Activated CD4-positive, alpha-beta T cell treated with anti-CD3 and anti-CD28 coated beads, Interleukin-2, amount 50 U/mL, for 48 hours (primary cell): Measurements from ENCODE around the gene CHI3L1.

ENCODE experiments used
- DNase-seq, 2 experiments: peaks; one replicate each; pipeline ENCODE4 v3.0.0-alpha.2; 2020

CHI3L1 gene

GRCh38 chr1:203167913-203168200 lies 18.6 kb downstream of the CHI3L1 start:
- DNase-seq: no peak

- DNase-seq: no peak
These were observed 19.2 kb downstream of the CHI3L1 start for GRCh38 chr1:203167026-203167912.

GRCh38 chr1:203166192-203166940 lies 20.1 kb downstream of the CHI3L1 start:
- no peak for DNase-seq

- no peak for DNase-seq
These were observed 20.7 kb downstream of the CHI3L1 start for GRCh38 chr1:203165800-203166161.

- DNase-seq: no peak
These were observed 21.3 kb downstream of the CHI3L1 start for GRCh38 chr1:203165101-203165799.

GRCh38 chr1:203163891-203164635 lies 22.4 kb downstream of the CHI3L1 start:
- DNase-seq: no peak

GRCh38 chr1:203162403-203162802 lies 24.1 kb downstream of the CHI3L1 start:
- DNase-seq: no peak

- DNase-seq: no peak
These were observed 24.8 kb downstream of the CHI3L1 start for GRCh38 chr1:203161703-203162102.

GRCh38 chr1:203161175-203161574 lies 25.3 kb downstream of the CHI3L1 start:
- DNase-seq: no peak

GRCh38 chr1:203159844-203160243 lies 26.7 kb downstream of the CHI3L1 start:
- DNase-seq: no peak

- no peak for DNase-seq
These were observed 27.4 kb downstream of the CHI3L1 start for GRCh38 chr1:203158960-203159665.

- DNase-seq: no peak
These were observed 28.1 kb downstream of the CHI3L1 start for GRCh38 chr1:203158423-203158822.

GRCh38 chr1:203156280-203156679 lies 30.2 kb downstream of the CHI3L1 start:
- DNase-seq: no peak

GRCh38 chr1:203153989-203154821 lies 32.3 kb downstream of the CHI3L1 start:
- no peak for DNase-seq

GRCh38 chr1:203153051-203153988 lies 33.2 kb downstream of the CHI3L1 start:
- DNase-seq: no peak

GRCh38 chr1:203152158-203153034 lies 34.1 kb downstream of the CHI3L1 start:
- DNase-seq: no peak

GRCh38 chr1:203151362-203152157 lies 34.9 kb downstream of the CHI3L1 start:
- no peak for DNase-seq
